Omental fat pad (tissue), 4 donors: ENCODE results near the gene SORL1. TPM values are rescaled to one million over a fixed set of nuclear protein-coding genes. Genes with fewer than 3 reads are reported as not detected.

Source experiments
- ATAC-seq: fragments of 150-250 bp; one replicate; pipeline ENCODE4 v1.9.1; 2016; ENCODE audit warnings: mild to moderate bottlenecking, moderate library complexity; ENCODE audit not compliant: low FRiP score
- DNase-seq: peaks from one replicate; pipeline ENCODE4 v3.0.0-alpha.2; 2019; ENCODE audit warnings: low spot score
- total RNA-seq, 4 donors: library from RNA; depleted of rRNA; stranded (reverse); fragments of >200 nt; gene quantifications; one replicate each; pipeline ENCODE4 v1.1.0, GENCODE V29; 2016
- TF ChIP-seq, protein P1 (sequence below), 3 donors: fragments of 450-650 bp; IDR thresholded peaks; one replicate each; pipeline ENCODE4 v1.5.1; 2016 to 2017; ENCODE audit warnings: antibody characterized with exemption in 3 of 3, mild to moderate bottlenecking in 3 of 3, moderate library complexity in 2 of 3

SORL1 gene
- total RNA-seq, 4 donors from 2014 or later: 5.8 to 93.0 (median 11.1) TPM

DNA sequence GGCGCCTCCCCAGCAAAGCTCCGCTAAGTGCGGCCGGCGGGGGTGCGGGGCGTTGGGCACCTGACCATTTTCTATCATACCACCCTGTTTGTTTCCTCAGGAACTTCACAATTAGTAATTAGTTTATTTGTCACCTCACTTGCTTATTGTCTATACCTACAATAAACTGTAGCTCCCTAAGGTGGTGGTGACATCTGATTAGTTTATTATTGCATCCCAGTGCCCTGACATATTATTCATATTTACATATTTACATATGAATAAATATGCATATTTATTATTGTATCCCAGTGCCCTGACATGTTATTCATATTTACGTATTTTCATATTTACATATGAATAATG is 24.7 kb upstream of the SORL1 start:
- TF ChIP-seq, protein P1, sequence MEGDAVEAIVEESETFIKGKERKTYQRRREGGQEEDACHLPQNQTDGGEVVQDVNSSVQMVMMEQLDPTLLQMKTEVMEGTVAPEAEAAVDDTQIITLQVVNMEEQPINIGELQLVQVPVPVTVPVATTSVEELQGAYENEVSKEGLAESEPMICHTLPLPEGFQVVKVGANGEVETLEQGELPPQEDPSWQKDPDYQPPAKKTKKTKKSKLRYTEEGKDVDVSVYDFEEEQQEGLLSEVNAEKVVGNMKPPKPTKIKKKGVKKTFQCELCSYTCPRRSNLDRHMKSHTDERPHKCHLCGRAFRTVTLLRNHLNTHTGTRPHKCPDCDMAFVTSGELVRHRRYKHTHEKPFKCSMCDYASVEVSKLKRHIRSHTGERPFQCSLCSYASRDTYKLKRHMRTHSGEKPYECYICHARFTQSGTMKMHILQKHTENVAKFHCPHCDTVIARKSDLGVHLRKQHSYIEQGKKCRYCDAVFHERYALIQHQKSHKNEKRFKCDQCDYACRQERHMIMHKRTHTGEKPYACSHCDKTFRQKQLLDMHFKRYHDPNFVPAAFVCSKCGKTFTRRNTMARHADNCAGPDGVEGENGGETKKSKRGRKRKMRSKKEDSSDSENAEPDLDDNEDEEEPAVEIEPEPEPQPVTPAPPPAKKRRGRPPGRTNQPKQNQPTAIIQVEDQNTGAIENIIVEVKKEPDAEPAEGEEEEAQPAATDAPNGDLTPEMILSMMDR (IDR thresholded peaks at IDR 0.05): no peak
- ATAC-seq: no peak
- DNase-seq: no peak

DNA sequence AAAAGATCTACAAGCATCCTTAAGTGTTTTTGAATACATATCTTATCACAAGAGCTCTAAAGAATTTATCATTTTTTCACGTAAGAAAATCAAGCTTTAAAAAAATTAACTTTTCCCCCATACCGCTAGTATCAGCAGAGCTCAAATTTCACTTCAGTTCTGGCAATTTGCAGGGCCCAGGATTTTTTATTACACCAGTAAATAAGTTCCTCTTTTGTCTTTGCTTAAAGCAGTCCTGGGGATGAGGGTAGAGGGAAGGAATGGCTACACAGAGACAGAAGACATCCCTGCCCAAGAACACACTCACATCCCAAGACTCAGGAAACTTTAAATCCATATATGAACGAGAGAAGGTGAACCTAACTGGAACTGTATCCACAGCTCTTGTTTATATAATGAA is 22.6 kb upstream of the SORL1 start:
- TF ChIP-seq, protein P1 (IDR thresholded peaks at IDR 0.05): no peak
- no peak for ATAC-seq
- no peak for DNase-seq

DNA sequence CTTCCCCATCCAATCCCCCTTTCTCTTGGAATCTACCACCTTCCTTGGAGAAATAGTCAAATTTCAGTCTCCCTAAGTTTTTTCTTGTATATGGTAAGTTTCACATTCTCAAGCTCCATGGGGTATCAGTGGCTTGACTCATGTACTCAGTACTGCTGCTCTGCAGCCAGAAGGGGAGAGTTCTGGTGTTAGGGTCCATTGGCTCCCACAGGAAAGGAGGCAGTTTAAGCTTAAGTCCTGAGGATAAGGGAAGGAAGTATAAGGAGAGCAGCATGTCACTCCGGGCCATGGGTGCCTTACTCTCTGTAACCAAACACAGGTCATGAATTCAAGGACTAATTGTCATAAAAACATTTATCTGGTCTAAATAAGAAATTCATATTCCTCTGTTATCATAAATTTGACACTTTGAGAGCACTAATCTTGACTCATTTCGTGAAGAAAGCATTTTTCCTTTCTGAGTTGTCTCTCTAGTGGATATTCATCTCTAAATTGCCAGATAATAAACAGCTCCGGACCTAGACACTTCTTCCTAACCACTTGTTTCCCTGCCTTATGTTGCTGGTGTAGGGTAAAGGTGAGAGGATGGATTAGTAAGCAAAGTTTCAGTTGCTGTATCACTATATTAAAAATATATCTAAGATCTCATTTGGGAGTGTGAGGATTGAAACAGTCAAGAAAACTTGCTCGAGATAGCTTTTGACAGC is 20.1 kb upstream of the SORL1 start:
- DNase-seq (no peak), ATAC-seq (no peak)
- TF ChIP-seq, protein P1 (IDR thresholded peaks at IDR 0.05): no peak

DNA sequence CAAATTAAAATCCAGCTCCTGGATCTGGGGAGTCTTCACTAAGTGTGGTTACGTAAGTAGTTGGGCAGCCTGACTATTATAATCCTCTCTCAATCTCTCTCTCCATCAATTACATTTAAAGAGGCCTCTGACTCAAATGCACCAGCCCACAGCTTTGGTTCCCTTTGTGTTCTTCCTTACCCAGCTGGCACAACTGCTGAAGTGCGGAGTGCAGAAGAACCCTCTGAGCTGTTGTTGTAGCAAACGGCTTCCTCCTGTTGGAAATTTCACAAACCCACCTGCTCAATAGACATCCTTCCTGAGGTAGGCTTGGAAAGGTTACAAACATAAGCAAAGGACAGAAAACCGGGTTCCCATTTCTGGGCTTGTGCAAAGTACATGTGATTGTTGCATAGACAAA is 17.0 kb upstream of the SORL1 start:
- TF ChIP-seq, protein P1 (IDR thresholded peaks at IDR 0.05): no peak
- ATAC-seq (no peak), DNase-seq (no peak)

DNA sequence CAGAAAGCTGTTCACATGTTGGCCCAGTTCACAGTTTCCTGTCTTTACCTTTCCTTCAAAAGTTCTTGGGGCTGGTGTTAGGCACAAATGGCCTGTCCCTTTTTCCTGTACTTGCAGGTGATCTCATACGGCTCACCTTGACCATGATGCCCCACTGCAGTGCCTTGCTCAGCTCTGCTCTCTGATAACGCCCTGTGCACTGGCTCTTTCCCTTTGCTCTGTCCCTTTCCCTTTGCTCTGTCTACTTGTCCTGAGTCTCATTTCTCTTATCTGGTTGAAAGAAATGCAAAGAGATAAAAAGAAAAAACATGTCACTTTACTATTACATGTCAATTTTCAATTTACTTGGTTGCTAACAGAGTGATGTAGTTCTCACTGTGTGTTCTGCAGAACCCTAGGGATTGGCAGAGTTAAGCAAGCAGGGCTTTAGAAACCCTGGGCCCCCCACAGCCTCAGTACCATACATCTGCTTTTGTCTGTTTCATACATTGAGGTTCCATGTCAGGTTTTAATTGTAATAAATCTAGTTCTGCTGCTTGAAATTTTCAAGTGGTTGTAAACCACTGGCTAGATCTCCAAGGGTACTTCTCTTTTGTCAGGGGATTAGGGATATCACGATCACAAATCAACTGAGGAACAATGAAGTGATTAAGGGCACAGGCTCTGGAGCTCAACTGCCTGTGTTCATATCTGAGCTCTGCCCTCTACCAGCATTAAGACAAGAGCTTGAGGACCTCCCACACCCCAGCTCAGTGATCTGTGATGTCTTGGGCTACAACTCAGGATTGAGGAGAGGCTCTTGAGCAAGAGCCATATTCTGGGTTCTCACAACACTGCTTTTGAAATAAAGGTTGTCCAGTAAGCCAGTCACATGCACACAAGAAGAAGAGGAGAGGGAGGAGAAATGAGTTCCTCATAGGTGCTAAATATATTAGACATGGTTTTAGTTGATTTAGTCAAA is 16.3 kb upstream of the SORL1 start:
- ATAC-seq: peak; percentile 20
- TF ChIP-seq, protein P1 (IDR thresholded peaks at IDR 0.05): no peak
- DNase-seq: no peak

DNA sequence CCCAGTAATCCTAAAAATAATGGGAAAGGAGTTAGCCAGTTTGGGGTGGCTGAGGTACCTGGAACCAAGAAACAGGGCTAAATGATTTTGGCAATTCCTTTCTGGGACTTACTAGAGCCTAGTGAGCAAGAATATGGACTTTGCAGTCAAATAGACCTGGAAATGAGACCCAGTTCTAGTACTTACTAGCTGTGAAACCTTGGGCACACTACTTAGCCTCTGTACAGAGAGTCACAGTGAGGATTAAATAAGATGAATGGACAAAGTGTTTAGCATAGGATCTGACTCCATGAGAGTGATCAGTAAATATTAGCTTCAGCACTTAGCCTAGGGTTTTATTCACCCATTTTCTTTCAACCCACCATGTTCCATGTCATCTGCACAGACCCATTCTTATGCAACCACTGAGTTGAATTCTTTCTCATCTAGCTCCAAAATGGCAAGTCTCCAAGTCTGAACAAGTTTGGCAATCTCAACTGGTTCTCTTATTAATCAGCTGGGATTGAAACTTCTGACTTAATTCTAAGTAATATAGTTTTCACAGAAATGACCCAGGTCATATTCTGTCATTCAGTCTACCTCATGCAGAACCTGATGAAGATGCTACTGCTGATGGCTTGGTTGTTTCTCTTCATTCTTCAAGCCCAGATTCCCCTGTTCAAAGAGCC is 15.0 kb upstream of the SORL1 start:
- ATAC-seq (no peak), DNase-seq (no peak)
- TF ChIP-seq, protein P1 (IDR thresholded peaks at IDR 0.05): no peak
